ENCODE measurements around the gene CDH13. TPM values are rescaled to one million over a fixed set of nuclear protein-coding genes. Genes with fewer than 3 reads are reported as not detected.

The CDH13 gene
- total RNA-seq, 2 donors from 2014 or later: 2.4 to 6.3 TPM

- Histone ChIP-seq H3K4me3 (no peak overlapping the region), H3K36me3 (no peaks in the 10 kb centered on the region), H3K27me3 (no peaks in the 10 kb centered on the region), H3K4me1 (no peaks in the 10 kb centered on the region), H3K9ac (ENCODE audit: low read depth in 2 of 2, low read length in 2 of 2) (no peak overlapping the region), H3K27ac (no peak overlapping the region), H3K9me3 (no peaks in the 10 kb centered on the region)
- DNase-seq: no peak
- intact Hi-C loops (cut with DNase I): no loop called here
- TF ChIP-seq CTCF (IDR thresholded peaks at IDR 0.05): no peak
Measured at GRCh38 chr16:82585675-82586074, 41.1 kb upstream of the CDH13 start.

- no peaks in the 10 kb centered on the region for H3K4me1 ChIP-seq
- no peak overlapping the region for H3K9ac ChIP-seq (ENCODE audit: low read depth in 2 of 2, low read length in 2 of 2)
- no peaks in the 10 kb centered on the region for H3K36me3 ChIP-seq
- no peaks in the 10 kb centered on the region for H3K9me3 ChIP-seq
- no peak for DNase-seq
- intact Hi-C loops (cut with DNase I): no loop called here
- no peaks in the 10 kb centered on the region for H3K27me3 ChIP-seq
- H3K4me3 ChIP-seq: no peak overlapping the region
- no peak overlapping the region for H3K27ac ChIP-seq
- no peak for TF ChIP-seq CTCF (IDR thresholded peaks at IDR 0.05)
Measured at GRCh38 chr16:82586130-82586529, 40.6 kb upstream of the CDH13 start.

- Histone ChIP-seq H3K9ac (ENCODE audit: low read depth in 2 of 2, low read length in 2 of 2) (no peak overlapping the region), H3K4me1 (no peaks in the 10 kb centered on the region), H3K27ac (no peak overlapping the region), H3K4me3 (no peak overlapping the region), H3K9me3 (no peaks in the 10 kb centered on the region), H3K36me3 (no peaks in the 10 kb centered on the region), H3K27me3 (no peaks in the 10 kb centered on the region)
- TF ChIP-seq CTCF (IDR thresholded peaks at IDR 0.05): no peak
- DNase-seq: peak; percentile 29
- intact Hi-C loops (cut with DNase I): no loop called here
Measured at GRCh38 chr16:82587289-82587688, 39.5 kb upstream of the CDH13 start.

- no peak for TF ChIP-seq CTCF (IDR thresholded peaks at IDR 0.05)
- intact Hi-C loops (cut with DNase I): no loop called here
- H3K27ac ChIP-seq: no peak overlapping the region
Measured at GRCh38 chr16:82589407-82589806, 37.4 kb upstream of the CDH13 start.

GRCh38 chr16:82594114-82594513 lies 32.7 kb upstream of the CDH13 start:
- no peak for TF ChIP-seq CTCF (IDR thresholded peaks at IDR 0.05)
- DNase-seq: no peak
- intact Hi-C loops (cut with DNase I): no loop called here
- Histone ChIP-seq H3K4me3 (no peak overlapping the region), H3K27me3 (no peaks in the 10 kb centered on the region), H3K36me3 (no peaks in the 10 kb centered on the region), H3K9ac (ENCODE audit: low read depth in 2 of 2, low read length in 2 of 2) (no peak overlapping the region), H3K9me3 (no peaks in the 10 kb centered on the region), H3K4me1 (no peaks in the 10 kb centered on the region), H3K27ac (no peak overlapping the region)

More at GRCh38 chr16:82589407-82589806, 37.4 kb upstream of the CDH13 start:
- Histone ChIP-seq H3K4me3 (no peak overlapping the region), H3K9ac (ENCODE audit: low read depth in 2 of 2, low read length in 2 of 2) (no peak overlapping the region), H3K9me3 (no peaks in the 10 kb centered on the region), H3K27me3 (no peaks in the 10 kb centered on the region), H3K36me3 (no peaks in the 10 kb centered on the region), H3K4me1 (no peaks in the 10 kb centered on the region)
- DNase-seq: no peak

- Histone ChIP-seq H3K4me3 (no peak overlapping the region), H3K9me3 (no peaks in the 10 kb centered on the region), H3K4me1 (no peaks in the 10 kb centered on the region), H3K9ac (ENCODE audit: low read depth in 2 of 2, low read length in 2 of 2) (no peak overlapping the region), H3K36me3 (no peaks in the 10 kb centered on the region), H3K27ac (no peak overlapping the region), H3K27me3 (no peaks in the 10 kb centered on the region)
- intact Hi-C loops (cut with DNase I): no loop called here
- no peak for DNase-seq
- TF ChIP-seq CTCF (IDR thresholded peaks at IDR 0.05): no peak
Measured at GRCh38 chr16:82598771-82599170, 28.0 kb upstream of the CDH13 start.
